IPS DF 6.9 (cell line): ENCODE measurements around the gene RNF175.

Experiments
- DNase-seq: peaks from one replicate; pipeline ENCODE4 v3.0.0-alpha.2; 2013; ENCODE audit warnings: low read depth, low spot score
- H3K27ac ChIP-seq: one replicate; pipeline ENCODE4 v1.5.1; 2013; ENCODE audit warnings: low read length, control low read depth
- H3K27me3 ChIP-seq: 2 replicates; pipeline ENCODE4 v1.6.1; 2013; ENCODE audit warnings: mild to moderate bottlenecking, low read length; ENCODE audit not compliant: control insufficient read depth, insufficient read depth
- H3K36me3 ChIP-seq: 2 replicates; pipeline ENCODE4 v1.6.1; 2013; ENCODE audit warnings: low read length; ENCODE audit not compliant: control insufficient read depth, insufficient read depth
- H3K4me1 ChIP-seq: 2 replicates; pipeline ENCODE4 v1.6.1; 2013; ENCODE audit warnings: low read length; ENCODE audit not compliant: control insufficient read depth, insufficient read depth
- H3K4me3 ChIP-seq: 2 replicates; pipeline ENCODE4 v1.5.1; 2013; ENCODE audit warnings: mild to moderate bottlenecking, low read length
- H3K9me3 ChIP-seq: 2 replicates; pipeline ENCODE4 v1.6.1; 2013; ENCODE audit warnings: low read length, inconsistent platforms; ENCODE audit not compliant: control insufficient read depth, insufficient read depth
- WGBS: extraction: QIAGEN DNeasy Blood & Tissue Kit; methylation state at CpG from one replicate; pipeline ENCODE4 v1.1.7; 2013; ENCODE audit warnings: mixed read lengths, missing lambda C conversion rate; ENCODE audit not compliant: insufficient read length, insufficient coverage; 5-methylcytosine and 5-hydroxymethylcytosine counted together

Gene RNF175

DNA sequence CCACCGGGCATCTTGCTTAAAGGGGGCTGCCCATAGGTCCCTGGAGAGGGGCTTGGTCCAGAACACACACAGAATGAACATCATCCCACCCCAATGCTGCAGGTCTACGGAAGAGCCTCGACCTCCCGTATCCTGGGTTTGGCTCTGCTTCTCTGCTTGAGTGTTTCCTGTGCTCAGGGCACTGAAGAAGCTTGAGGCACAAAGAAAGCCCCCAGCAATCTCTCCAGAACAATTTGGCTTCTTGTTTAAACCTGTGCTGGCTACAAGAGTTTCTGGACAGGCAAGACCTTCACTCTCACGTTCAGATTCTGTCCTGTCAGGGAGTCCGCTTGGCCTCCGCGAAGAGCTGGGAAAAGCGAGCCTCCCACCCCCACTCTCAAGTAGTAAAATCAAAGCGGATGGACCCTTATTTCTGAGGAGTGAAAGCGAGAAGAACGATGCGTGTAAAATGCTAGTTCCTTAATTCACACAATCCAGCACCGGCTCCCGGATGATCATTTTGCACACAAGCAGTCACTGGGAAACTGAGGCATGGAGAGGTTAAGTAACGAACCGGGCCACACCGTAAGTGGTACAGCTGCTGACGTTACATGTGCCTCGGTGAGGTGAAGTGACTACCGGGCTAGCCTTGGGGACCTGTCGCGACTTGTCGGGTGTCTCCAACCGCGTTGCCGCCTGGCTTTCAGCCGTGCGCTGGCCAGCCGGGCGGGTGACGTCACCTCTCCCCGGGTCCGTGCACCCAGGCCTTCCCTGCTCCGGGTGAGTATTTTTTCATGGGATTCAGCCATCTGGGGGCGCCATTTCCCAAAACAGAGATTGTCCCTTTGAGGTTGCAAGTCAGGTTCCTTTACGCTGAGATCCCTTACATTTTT, 32.2 kb upstream of the RNF175 start:
- peaks cover 5% of the 10 kb centered on the region; the same call in 1 of the 2 replicates for H3K4me1 ChIP-seq
- H3K27ac ChIP-seq: no peak overlapping the region
- H3K4me3 ChIP-seq: peak overlapping the region; percentile 54; the same call in 1 of the 2 replicates
- H3K9me3 ChIP-seq: no peaks in the 10 kb centered on the region
- peaks cover 6% of the 10 kb centered on the region; the same call in 1 of the 2 replicates for H3K27me3 ChIP-seq
- H3K36me3 ChIP-seq: no peaks in the 10 kb centered on the region
- no peak for DNase-seq
- WGBS: no CpG with 5 or more reads among the region's 37 CpGs

DNA sequence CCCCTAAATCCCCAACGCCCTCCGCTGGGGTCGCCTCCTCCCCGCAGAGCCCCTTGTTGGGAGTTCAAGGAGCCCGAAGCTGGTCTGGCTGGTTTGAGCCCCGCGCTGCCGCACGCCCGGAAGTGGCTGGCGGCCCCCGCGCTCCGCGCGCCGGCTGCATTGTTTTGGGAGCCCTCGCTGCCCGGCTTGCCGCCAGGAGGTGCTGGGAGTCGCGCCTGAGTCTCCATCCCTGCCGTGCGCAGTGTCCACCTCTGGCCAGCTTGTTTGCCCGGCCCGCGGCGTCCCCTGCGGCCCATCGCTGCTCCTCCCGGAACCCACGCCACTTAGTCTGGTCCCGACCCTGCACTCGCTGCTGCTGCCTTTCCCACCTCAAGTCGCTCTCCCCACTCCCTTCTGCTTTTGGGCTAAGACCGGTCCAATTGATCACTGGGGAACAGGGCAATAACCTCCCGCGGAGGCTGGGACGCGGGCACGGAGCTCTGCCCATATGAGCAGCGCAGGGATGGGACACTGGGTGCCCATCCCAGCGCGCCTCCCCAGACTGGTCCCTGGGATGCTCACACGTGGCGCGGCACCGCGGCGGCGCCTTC, 31.2 kb upstream of the RNF175 start:
- H3K9me3 ChIP-seq: no peaks in the 10 kb centered on the region

DNA sequence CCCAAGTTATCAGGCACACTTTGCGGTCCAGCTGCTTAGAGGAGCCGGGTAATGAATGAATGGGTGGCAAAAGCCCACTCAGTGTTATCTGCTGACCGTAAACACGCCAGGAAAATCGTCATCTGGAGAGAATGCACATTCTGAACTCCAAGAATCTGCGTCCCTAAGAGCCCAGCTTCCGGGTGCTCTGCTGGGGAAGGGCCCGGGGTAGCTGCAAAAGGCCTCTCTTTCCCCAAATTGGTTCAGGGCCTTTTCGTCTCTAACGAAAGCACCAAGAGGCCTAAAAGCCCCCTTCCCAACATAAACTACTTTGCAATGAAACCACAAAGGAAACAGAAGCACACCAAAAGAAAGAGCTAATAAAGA, 30.7 kb upstream of the RNF175 start:
- Histone ChIP-seq H3K27ac (no peak overlapping the region), H3K9me3 (no peaks in the 10 kb centered on the region), H3K4me1 (peaks cover 6% of the 10 kb centered on the region; the same call in 1 of the 2 replicates), H3K4me3 (peak overlapping the region; percentile 15; the same call in 1 of the 2 replicates), H3K36me3 (no peaks in the 10 kb centered on the region), H3K27me3 (peaks cover 6% of the 10 kb centered on the region; the same call in 1 of the 2 replicates)
- DNase-seq: no peak
- whole genome bisulfite sequencing: no CpG with 5 or more reads among the region's 10 CpGs

More for the DNA sequence above, 31.2 kb upstream of the RNF175 start:
- H3K27me3 ChIP-seq: peaks cover 6% of the 10 kb centered on the region; the same call in 1 of the 2 replicates
- H3K4me1 ChIP-seq: peaks cover 6% of the 10 kb centered on the region; the same call in 1 of the 2 replicates
- no peak overlapping the region for H3K27ac ChIP-seq
- H3K4me3 ChIP-seq: peak overlapping the region; percentile 54; the same call in 1 of the 2 replicates
- no CpG with 5 or more reads among the region's 51 CpGs for WGBS
- no peaks in the 10 kb centered on the region for H3K36me3 ChIP-seq
- no peak for DNase-seq

DNA sequence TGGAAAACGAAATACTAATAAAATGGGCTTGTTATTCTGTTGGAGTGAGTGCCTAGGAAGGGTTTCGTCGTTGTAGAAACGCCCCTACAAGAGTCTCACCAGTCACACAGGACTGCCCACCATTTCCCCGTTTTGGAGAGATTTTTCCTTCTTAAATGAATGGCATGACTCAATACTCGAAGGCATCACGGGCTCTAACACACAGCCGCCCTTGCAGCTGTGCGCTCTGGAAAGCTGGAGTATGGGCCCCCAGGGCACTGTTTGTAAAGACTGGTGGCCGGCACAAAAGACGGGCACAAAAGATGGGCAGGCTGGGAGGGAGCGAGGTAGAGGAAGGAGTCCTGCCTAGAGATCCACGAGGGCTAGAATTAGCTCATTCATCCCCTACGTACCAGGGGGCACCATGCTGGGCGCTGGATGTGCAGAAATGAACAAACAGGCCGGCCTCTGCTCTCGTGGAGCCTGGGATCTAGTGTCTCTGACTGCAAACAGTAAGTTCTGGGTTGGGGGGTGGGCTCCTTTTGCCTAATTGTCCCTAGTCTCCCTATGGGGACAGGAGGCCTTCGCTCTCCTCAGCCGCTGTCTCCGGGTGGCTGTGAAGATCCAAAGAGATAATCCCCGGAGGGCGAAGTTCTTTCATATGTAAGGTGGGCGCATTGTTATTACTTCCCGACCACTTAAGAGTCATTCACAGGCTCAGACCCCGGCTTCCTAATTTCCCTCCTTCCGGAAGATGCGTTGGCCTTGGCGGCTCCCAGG, 30.1 kb upstream of the RNF175 start:
- no peaks in the 10 kb centered on the region for H3K36me3 ChIP-seq
- DNase-seq: peak; percentile 94
- WGBS: no CpG with 5 or more reads among the region's 28 CpGs
- H3K27ac ChIP-seq: no peak overlapping the region
- H3K9me3 ChIP-seq: no peaks in the 10 kb centered on the region
- peaks cover 6% of the 10 kb centered on the region; the same call in 1 of the 2 replicates for H3K27me3 ChIP-seq
- H3K4me3 ChIP-seq: peak overlapping the region; percentile 96; the same call in 1 of the 2 replicates
- peaks cover 6% of the 10 kb centered on the region; the same call in 1 of the 2 replicates for H3K4me1 ChIP-seq

DNA sequence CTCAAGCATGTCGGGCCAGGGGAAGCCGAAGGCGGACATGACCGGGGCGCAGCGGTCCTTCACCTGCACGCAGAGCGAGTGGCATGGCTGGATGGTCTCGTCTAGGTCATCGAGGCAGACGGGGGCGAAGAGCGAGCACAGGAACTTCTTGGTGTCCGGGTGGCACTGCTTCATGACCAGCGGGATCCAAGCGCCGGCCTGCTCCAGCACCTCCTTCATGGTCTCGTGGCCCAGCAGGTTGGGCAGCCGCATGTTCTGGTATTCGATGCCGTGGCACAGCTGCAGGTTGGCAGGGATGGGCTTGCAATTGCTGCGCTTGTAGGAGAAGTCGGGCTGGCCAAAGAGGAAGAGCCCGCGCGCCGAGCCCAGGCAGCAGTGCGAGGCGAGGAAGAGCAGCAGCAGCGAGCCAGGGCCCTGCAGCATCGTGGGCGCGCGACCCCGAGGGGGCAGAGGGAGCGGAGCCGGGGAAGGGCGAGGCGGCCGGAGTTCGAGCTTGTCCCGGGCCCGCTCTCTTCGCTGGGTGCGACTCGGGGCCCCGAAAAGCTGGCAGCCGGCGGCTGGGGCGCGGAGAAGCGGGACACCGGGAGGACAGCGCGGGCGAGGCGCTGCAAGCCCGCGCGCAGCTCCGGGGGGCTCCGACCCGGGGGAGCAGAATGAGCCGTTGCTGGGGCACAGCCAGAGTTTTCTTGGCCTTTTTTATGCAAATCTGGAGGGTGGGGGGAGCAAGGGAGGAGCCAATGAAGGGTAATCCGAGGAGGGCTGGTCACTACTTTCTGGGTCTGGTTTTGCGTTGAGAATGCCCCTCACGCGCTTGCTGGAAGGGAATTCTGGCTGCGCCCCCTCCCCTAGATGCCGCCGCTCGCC, 28.8 kb upstream of the RNF175 start, which contains the start of gene SFRP2:
Gene SFRP2, minus strand, starts transcription at position 671 of the 864 bp plus-strand sequence. Its CDS starts 248 bp downstream, at position 423.
- Histone ChIP-seq H3K4me1 (peaks cover 6% of the 10 kb centered on the region; the same call in 1 of the 2 replicates), H3K27me3 (peaks cover 6% of the 10 kb centered on the region; the same call in 1 of the 2 replicates), H3K9me3 (no peaks in the 10 kb centered on the region), H3K4me3 (peak within 1 kb of the TSS; percentile 96), H3K27ac (no peak within 1 kb of the TSS), H3K36me3 (peaks cover 7% of the 10 kb centered on the region; the same call in 1 of the 2 replicates)
- WGBS: no CpG with 5 or more reads among the region's 72 CpGs
- DNase-seq: no peak

DNA sequence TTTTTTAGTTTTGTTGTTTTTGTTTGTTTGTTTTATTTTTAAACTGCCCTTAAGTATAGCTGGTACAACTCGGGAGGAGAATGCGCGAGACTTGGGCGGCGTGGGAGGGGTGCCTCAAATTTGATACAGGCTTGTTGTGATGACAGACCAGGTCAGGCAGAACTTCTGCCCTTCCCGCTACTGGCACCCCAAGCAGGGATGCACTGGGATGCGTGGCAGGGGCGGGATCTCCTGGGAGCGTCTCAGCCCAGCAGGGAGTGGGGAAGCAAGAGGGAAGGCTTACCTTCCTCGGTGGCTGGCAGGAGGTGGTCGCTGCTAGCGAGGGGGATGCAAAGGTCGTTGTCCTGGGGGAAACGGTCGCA, 28.2 kb upstream of the RNF175 start:
- Histone ChIP-seq H3K36me3 (peaks cover 10% of the 10 kb centered on the region; the same call in 1 of the 2 replicates), H3K4me3 (peak overlapping the region; percentile 96), H3K4me1 (peaks cover 6% of the 10 kb centered on the region; the same call in 1 of the 2 replicates), H3K27ac (no peak overlapping the region), H3K9me3 (no peaks in the 10 kb centered on the region), H3K27me3 (peaks cover 6% of the 10 kb centered on the region; the same call in 1 of the 2 replicates)
- DNase-seq: no peak
- no CpG with 5 or more reads among the region's 15 CpGs for WGBS

DNA sequence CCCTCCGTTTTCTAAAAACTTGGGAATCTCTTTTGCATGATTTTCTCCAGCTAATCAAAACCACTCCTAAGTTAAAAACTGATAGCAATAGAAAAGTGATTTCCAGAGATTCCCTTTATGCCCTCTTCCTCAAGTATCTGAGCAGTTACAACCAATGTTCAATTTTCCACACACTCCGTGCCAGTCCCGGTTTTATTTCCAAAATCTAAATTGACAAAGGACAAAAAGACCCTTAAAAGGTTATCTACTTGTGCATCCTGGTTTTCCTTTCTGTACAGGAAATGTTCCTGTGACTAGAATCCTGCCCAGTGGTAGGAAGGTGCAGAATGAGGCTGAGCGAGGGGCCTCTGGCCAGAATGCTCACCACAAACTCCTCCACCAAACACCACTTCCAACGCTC, 27.8 kb upstream of the RNF175 start:
- no peaks in the 10 kb centered on the region for H3K9me3 ChIP-seq
- no CpG with 5 or more reads among the region's 5 CpGs for WGBS
- H3K4me1 ChIP-seq: peaks cover 6% of the 10 kb centered on the region; the same call in 1 of the 2 replicates
- H3K36me3 ChIP-seq: peaks cover 10% of the 10 kb centered on the region; the same call in 1 of the 2 replicates
- DNase-seq: no peak
- H3K27me3 ChIP-seq: peaks cover 6% of the 10 kb centered on the region; the same call in 1 of the 2 replicates
- H3K27ac ChIP-seq: no peak overlapping the region
- peak overlapping the region; percentile 96; the same call in 1 of the 2 replicates for H3K4me3 ChIP-seq

DNA sequence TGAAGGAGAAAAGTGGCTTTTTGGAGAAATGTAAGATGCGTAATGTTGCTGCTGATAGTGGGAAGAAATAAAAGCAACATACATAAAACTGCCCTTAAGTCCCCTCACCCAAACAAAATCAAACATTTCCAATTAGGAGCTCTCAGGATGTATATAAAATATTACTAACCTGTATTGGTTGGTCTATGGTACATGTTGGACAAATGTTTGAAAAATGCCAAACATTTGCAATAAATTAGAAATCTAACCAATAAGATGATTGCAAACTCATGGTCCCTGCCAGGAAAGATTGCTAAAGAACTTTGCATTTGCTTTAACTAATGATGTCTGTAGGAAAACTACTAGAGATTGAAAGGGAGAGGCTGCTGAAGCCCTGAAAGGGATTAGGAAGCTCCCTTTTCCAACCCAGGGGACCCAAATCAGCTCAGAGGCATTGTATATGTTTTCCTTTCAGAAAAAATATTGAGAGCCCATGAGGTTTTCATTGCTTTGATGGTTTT, 27.3 kb upstream of the RNF175 start:
- no peak for DNase-seq
- Histone ChIP-seq H3K27me3 (peaks cover 5% of the 10 kb centered on the region; the same call in 1 of the 2 replicates), H3K9me3 (no peaks in the 10 kb centered on the region), H3K4me1 (peaks cover 5% of the 10 kb centered on the region; the same call in 1 of the 2 replicates), H3K4me3 (peak overlapping the region; percentile 96; the same call in 1 of the 2 replicates), H3K36me3 (peaks cover 10% of the 10 kb centered on the region; the same call in 1 of the 2 replicates), H3K27ac (no peak overlapping the region)
- WGBS: no CpG with 5 or more reads among the region's 1 CpG
